ENCODE results near the gene ACCSL. TPM values are rescaled to one million over a fixed set of nuclear protein-coding genes. Genes with fewer than 3 reads are reported as not detected.

Gene ACCSL
- total RNA-seq, 4 donors from 2014 or later: 0.78 TPM; not detected in 3

GRCh38 chr11:44014968-44015623 is 32.7 kb upstream of the ACCSL start:
- Histone ChIP-seq H3K9me3 (no peaks in the 10 kb centered on the region), H3K4me1 (peaks cover 0 to 26% (median 0%) of the 10 kb centered on the region in 4 donors), H3K27ac (peak overlapping the region in 1 of 4 donors; percentile 8), H3K4me3 (no peak overlapping the region), H3K36me3 (no peaks in the 10 kb centered on the region), H3K27me3 (no peaks in the 10 kb centered on the region)
- no peak for TF ChIP-seq CTCF (IDR thresholded peaks at IDR 0.05)
- no peak for TF ChIP-seq POLR2A (IDR thresholded peaks at IDR 0.05)
- no peak for TF ChIP-seq EP300 (IDR thresholded peaks at IDR 0.05)
- WGBS, 2 donors: 66 to 79% methylated on average over 8 of the region's 8 CpGs
- DNase-seq (ENCODE audit: low spot score in 2 of 2): no peak

GRCh38 chr11:44015624-44016007 is 32.2 kb upstream of the ACCSL start:
- TF ChIP-seq EP300 (IDR thresholded peaks at IDR 0.05) (no peak), CTCF (IDR thresholded peaks at IDR 0.05) (no peak), POLR2A (IDR thresholded peaks at IDR 0.05) (no peak)
- Histone ChIP-seq H3K9me3 (no peaks in the 10 kb centered on the region), H3K27me3 (no peaks in the 10 kb centered on the region), H3K4me3 (no peak overlapping the region), H3K27ac (peak overlapping the region in 1 of 4 donors; percentile 2), H3K36me3 (no peaks in the 10 kb centered on the region), H3K4me1 (peaks cover 0 to 26% (median 0%) of the 10 kb centered on the region in 4 donors)
- DNase-seq (ENCODE audit: low spot score in 2 of 2): no peak
- WGBS, 2 donors: 97 to 98% methylated on average over 3 of the region's 3 CpGs

GRCh38 chr11:44016131-44016530 is 31.6 kb upstream of the ACCSL start:
- Histone ChIP-seq H3K9me3 (no peaks in the 10 kb centered on the region), H3K27me3 (no peaks in the 10 kb centered on the region), H3K27ac (peak overlapping the region in 2 of 4 donors; percentile 34 to 57), H3K4me3 (no peak overlapping the region), H3K4me1 (peaks cover 0 to 26% (median 0%) of the 10 kb centered on the region in 4 donors), H3K36me3 (no peaks in the 10 kb centered on the region)
- peak; percentile 30 to 33 for DNase-seq (ENCODE audit: low spot score in 2 of 2)
- TF ChIP-seq POLR2A (IDR thresholded peaks at IDR 0.05) (no peak), CTCF (IDR thresholded peaks at IDR 0.05) (no peak), EP300 (IDR thresholded peaks at IDR 0.05) (no peak)
- WGBS, 2 donors: 47 to 58% methylated on average over 5 of the region's 5 CpGs

- DNase-seq (ENCODE audit: low spot score in 2 of 2): no peak
- TF ChIP-seq EP300 (IDR thresholded peaks at IDR 0.05) (no peak), CTCF (IDR thresholded peaks at IDR 0.05) (no peak), POLR2A (IDR thresholded peaks at IDR 0.05) (no peak)
- no peaks in the 10 kb centered on the region for H3K27me3 ChIP-seq
- WGBS, 2 donors: 89 to 95% methylated on average over 2 of the region's 2 CpGs
- peak overlapping the region in 2 of 4 donors; percentile 34 to 57 for H3K27ac ChIP-seq
- no peaks in the 10 kb centered on the region for H3K9me3 ChIP-seq
- peaks cover 0 to 26% (median 0%) of the 10 kb centered on the region in 4 donors for H3K4me1 ChIP-seq
- no peaks in the 10 kb centered on the region for H3K36me3 ChIP-seq
- H3K4me3 ChIP-seq: no peak overlapping the region
These were observed 31.0 kb upstream of the ACCSL start for GRCh38 chr11:44016546-44017442.

All from tibial nerve (tissue), 4 donors.